A673 (cell line): ENCODE results near the gene DAPK1.

Experiments used
- CTCF ChIP-seq: fragments of 300-800, 200-600 bp; sonication (generic); conservative IDR thresholded peaks from 2 replicates; pipeline ENCODE4 v1.5.1; 2017; ENCODE audit warnings: low read depth, mild to moderate bottlenecking, antibody characterized with exemption, low read length, moderate library complexity, mixed read lengths
- EZH2 ChIP-seq: fragments of 200-600 bp; sonication (generic); IDR thresholded peaks from 2 replicates; pipeline ENCODE4 v1.6.1; 2017; ENCODE audit warnings: borderline replicate concordance, low read depth, mild to moderate bottlenecking, mixed read lengths, antibody characterized with exemption, low read length; ENCODE audit not compliant: poor library complexity, severe bottlenecking

- TF ChIP-seq CTCF, result no peak
- TF ChIP-seq EZH2, result no peak
These were observed 121.7 kb downstream of the DAPK1 start for GRCh38 chr9:87619346-87619745.
